ENCODE data around the gene FBXL17.

DNA sequence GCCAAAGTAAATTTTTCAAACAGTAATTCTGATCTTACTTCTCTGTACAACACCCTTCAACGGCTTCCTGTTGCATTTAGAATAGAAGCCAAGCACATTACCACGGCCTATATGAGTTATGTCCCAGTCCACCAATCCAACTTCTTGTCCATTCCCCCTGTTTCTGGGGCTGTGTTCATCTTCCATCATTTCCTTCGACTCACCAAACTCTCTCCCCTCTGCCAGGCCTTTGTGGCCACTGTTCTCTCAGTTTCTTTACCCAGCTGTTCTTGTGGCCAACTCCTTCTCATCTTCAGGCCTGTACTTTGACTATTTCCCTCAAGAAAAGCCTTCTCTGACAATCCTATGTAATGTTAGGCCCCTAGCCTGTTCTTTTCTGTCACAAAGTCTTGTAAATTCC lies 451.8 kb downstream of the FBXL17 start:
- TF ChIP-seq YY1 (IDR thresholded peaks at IDR 0.05; ENCODE audit: low read depth) (no peak), TAF1 (IDR thresholded peaks at IDR 0.05; ENCODE audit: borderline replicate concordance, low read depth, low read length) (no peak), REST (IDR thresholded peaks at IDR 0.05; ENCODE audit: low read depth, low read length) (no peak)
- TF ChIP-seq, protein P1, sequence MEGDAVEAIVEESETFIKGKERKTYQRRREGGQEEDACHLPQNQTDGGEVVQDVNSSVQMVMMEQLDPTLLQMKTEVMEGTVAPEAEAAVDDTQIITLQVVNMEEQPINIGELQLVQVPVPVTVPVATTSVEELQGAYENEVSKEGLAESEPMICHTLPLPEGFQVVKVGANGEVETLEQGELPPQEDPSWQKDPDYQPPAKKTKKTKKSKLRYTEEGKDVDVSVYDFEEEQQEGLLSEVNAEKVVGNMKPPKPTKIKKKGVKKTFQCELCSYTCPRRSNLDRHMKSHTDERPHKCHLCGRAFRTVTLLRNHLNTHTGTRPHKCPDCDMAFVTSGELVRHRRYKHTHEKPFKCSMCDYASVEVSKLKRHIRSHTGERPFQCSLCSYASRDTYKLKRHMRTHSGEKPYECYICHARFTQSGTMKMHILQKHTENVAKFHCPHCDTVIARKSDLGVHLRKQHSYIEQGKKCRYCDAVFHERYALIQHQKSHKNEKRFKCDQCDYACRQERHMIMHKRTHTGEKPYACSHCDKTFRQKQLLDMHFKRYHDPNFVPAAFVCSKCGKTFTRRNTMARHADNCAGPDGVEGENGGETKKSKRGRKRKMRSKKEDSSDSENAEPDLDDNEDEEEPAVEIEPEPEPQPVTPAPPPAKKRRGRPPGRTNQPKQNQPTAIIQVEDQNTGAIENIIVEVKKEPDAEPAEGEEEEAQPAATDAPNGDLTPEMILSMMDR (IDR thresholded peaks at IDR 0.05) = no peak

Data from SK-N-SH (cell line).